Pons (tissue), 1 donor: ENCODE data around the gene ZNF101.

Experiments used
- DNase-seq: peaks from one replicate; pipeline ENCODE4 v3.0.0-alpha.2; 2016; ENCODE audit warnings: low spot score

Gene ZNF101

DNA sequence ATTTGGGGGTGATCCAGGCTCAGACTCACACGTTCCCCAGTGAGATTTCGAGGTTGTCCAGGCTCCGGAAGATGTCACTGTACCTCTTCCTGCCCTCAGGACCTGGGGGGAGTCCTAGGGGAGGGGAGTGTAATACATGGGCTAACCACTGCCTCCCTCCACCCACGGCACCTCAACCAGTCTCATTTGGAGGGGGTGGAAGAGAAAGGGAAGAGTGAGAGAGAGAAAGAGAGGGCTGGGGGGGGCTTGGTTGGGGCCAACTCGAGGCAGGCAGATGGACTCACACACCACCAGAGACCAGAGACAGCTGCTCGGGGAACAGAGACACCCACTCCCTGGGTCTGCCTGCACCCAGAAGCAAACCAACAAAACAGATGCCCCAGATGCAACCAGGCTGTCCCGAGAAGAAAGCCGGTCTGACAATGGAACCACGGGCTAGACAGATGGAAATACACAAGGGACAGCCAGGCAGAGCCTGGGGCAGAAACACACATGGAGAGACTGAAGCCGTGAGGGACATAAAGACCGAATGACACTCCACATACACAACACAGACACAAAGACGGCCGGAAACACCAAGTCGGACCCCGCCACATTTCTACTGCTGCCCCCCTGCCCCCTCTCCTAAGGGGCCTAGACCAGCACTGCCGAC, 26.0 kb upstream of the ZNF101 start:
- no peak for DNase-seq

DNA sequence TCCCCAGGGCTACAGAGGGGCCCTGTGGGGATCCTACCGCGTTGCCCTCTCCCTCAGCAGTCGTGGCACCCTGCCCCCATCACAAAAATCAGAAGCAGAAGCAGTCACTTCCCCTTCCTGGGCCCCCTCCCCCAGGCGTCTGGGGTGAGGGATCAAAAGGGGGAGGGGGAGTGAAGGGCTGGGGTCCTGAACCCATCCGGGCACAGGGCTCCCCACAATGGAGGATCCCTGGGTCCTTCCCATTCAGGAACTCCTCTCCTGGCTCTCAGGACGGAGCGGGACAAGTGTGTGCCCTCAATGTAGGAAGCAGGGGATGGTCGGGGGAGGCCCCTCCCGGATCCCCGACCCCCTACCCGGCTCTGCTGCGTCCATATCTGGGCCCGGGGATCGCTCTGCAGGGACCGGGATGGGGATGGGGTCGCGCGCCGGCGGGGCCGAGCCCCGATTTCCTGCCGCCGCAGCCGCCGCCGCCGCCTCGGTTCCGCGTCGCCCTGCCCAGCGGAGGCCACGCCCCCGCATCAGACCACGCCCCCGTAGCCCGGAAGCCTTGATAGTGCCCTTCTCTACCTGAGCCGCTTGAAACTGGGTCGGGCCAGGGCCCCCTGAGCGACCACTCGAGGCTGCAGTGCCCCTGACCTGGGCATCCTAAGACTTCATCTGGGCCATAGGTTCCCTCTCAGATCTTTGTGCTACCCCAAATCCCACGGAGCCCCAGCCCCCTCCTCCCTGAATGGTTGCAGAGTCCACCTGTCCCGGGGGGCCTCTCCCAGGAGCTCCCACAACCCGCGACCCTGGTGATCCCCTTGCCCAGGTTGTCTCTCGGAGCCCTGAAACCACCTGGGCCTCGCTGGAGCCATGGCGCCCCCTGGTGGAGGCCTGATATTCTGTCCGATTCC, 25.2 kb upstream of the ZNF101 start, which contains the start of gene GMIP:
Gene GMIP, minus strand, starts transcription at position 500 of the 896 bp plus-strand sequence. Its CDS starts 128 bp downstream, at position 372.
- no peak for DNase-seq

DNA sequence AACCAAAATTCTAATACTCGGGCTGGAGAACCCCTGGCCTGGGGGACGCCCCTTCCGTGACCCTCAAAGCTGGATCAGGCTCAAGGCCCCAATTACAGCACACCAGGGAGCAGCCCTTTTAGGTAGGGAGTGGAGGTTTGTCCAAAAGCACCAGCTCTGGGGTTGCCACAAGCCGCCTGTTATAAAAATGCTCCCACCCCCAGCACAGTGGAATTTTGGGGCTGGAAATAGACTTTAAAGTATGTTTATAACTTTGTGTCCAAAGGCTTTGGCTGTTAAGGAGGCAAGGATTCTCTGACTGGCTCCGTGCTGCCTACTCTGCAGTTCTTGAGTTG, 24.6 kb upstream of the ZNF101 start:
- DNase-seq: no peak

DNA sequence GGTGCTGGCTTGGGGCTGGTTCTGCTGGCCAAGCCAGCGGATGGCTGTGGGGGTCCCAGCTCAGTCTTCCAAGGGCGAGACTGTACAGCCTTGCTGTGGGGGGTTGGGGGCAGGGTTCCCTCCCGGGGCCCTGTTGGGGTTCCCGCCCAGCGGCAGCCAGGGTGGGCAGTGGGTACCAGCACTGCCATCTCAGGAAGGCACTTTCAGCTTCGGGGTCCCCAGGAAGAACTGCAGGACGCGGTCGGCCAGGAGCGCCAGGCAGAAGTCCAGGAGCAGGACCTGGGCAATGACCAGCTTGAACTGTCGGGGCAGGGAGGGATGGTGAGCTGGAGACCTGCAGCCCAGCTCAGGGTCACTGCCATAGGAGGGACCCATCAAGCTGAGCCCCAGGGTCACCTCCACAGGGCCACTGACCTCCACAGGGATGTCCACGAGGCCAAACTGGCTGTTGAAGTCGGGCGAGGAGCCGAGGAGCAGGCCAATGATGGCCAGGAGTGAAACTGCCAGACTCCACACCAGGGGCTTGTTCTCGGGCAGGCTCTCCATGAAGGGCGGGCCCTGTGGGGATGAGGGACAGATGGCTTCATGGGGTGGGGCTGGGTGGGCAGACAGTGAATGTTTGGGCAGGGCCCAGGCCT, 23.3 kb upstream of the ZNF101 start:
- no peak for DNase-seq

DNA sequence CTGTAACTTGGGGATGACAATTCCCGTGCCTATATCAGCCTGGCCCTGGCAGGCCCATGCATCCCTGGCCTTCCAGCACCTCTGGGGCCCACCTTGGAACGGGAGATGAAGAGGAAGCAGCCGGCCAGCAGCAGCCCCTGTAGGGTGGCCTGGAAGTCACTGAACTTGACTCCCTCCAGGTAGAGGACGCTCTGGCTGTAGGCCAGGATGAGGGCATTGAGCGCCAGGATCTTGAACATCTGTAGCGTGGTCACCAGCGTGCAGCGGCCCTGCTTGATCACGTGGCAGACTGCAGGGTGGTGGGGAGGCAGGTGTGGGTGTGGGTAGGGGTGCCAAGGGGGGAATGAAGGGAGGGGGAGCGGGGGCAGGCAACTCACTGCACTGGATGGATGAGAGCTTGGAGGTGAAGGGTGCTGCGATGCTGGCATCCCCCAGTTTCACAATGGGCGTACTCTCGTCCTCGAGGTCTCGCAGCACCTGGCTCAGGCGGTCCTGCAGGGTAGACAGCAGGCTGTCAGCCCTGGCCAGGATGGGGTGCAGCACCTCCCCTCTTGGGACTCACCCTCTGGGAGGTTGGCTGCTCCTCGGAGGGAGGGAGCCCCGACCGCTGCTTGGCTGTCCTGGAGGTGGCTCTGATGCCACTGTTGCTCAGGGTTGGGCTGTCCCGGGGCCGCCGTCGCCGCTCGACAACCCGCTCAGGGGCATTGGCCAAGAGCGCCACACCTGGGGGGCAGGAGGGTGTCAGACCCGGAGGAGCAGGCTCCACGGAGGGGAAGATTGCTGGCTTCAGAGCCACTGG, 21.4 kb upstream of the ZNF101 start:
- DNase-seq: no peak

- DNase-seq: no peak
Measured at GRCh38 chr19:19649155-19649554, 19.5 kb upstream of the ZNF101 start.

DNA sequence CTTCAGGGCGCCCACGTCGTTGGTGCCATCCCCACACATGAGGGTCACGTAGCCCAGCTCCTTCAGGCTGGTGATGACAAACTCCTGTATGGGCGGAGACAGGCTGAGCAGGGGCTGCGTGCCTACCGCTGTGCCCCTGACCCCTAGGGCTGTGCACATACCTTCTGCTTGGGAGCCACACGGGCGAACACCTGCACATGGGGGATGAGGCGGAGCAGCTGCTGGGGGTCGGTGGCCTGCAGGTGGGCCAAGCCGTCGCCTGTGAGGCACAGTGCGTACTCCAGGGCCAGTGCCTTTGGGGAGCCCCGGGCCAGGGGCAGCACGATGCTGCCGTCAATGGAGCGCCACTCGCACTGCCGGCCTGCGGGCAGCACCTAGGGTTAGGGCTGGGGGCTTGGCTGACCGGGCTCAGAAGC, 19.1 kb upstream of the ZNF101 start:
- no peak for DNase-seq

GRCh38 chr19:19650331-19650730, 18.3 kb upstream of the ZNF101 start:
- no peak for DNase-seq

GRCh38 chr19:19651076-19651475, 17.6 kb upstream of the ZNF101 start:
- DNase-seq: peak; percentile 72

- no peak for DNase-seq
Measured at GRCh38 chr19:19652482-19653295, 15.9 kb upstream of the ZNF101 start.

GRCh38 chr19:19653597-19654147, 15.0 kb upstream of the ZNF101 start:
- DNase-seq: no peak

GRCh38 chr19:19654441-19654840, 14.2 kb upstream of the ZNF101 start:
- no peak for DNase-seq

DNA sequence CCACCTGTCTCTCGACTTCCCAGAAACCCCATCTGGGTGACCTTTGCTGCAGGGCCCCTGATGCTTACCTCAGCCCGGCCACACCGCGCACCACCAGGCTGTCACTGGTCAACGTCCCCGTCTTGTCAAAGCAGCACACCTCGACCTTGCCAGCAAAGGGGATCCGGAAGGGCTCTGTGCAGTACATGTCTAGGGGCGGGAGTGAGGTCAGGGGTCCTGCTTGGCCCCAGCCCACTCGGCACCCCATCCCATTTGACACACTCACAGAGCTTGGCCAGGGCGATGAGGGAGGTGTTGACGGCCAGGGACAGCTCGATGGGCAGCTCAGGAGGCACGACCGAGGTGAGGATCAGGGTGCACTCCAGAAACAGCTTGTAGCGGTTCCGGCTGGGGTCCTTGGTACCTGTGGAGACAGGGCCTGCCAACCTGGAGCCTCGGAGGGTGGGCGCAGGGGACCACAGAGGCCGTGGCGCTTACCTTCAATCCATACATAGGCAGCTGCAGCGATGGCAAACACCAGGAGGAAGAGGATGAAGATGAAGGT, 13.5 kb upstream of the ZNF101 start:
- no peak for DNase-seq

GRCh38 chr19:19655641-19656343, 12.8 kb upstream of the ZNF101 start:
- no peak for DNase-seq

DNA sequence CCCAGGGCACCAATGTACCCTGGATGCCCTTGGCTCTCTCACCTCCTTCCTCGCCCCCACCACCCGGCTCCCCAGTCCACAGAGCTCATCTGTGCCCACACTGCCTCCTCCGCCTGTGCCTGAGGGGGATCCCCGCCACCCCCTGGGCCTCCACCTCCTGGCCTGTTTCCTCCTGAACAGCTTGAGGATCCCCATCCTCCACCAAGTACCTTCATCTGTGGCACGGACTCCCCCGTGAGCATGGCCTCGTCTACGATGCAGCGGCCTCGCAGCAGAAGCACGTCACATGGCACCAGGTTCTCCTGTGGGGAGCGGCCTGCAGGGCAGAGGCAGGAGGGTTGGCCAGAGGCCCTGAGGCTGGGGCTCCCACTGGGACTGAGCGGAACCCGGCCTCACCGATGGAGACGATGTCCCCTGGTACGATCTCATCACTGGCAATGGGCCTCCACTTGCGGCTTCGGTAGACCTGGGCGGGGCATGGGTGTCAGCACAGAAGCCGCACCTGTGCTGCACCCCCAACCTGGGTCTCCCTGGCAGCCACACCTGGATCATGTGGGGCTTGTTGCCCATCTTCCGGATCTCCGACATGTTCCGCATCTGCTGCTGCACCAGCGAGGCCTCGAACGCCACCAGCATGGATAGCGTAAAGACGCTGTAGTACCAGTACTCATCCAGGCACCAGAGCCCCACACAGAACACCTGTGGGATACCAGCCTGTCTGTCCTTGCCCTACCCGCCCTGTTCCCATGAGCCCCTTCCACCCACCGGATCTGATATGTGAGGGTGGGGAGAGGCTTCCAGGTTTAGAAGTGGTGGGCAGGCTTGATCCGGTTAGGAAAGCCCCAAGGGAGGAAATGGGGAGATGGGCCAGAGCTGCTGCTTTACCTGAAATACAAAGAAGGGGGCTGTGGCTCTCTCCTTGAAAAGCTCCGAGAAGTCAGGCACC, 11.9 kb upstream of the ZNF101 start:
- no peak for DNase-seq

- no peak for DNase-seq
Measured at GRCh38 chr19:19657397-19657783, 11.2 kb upstream of the ZNF101 start.

DNA sequence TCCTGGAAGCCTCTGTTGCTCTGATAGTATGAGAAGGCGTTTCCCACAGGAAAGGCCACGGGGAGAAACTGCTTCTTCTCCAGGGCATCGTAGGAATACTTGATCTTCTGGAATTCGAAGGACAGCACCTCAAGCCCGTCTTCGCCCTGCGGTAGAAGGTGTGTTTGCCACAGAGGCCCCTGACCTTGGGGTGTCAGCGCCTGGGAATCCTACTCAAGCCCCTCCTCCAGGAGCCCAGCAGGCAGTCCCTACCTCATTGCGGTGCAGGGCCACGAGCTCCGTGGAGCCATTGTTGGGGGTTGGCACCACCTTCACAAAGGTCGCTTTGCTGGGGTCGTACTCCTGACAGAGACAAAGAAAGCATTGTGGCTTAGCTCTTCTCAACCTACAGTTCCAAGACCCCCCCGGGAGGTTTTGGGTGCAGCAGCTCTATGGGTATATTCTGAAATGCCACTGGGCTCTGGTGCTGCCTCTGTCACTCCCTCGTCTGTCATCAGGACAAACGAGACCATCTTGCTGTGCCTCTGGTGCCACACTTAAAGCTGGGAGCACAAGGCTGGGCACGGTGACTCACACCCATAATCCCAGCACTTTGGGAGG, 8.9 kb upstream of the ZNF101 start:
- DNase-seq: no peak

DNA sequence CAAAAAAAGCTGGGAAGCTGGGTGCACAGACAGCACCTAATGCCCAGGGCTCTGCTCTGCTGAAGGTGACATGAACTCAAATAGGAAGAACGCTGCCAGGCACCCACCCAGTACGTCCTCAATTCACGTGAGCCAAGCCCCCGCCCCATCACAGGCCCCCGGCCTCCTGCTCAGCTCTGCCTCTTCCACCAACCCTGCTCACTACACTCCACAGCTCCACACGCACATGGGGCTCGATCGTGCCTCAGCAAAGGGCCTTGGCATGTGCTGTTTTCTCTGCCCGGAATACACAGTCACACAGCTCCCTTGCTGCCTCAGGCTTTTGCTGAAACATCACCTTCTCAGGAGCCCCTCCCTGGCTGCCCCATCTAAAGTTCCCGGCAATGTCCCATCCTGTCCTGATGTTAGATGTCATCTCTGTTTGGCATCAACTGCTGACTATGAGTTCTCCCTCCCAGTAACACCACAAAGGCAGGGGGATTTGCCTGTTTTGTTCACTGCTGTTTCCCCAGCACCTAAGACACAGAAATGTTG, 7.4 kb upstream of the ZNF101 start:
- DNase-seq: no peak
